ENCODE measurements around the gene NTM. TPM values are rescaled to one million over a fixed set of nuclear protein-coding genes. Genes with fewer than 3 reads are reported as not detected.

Gene NTM
- total RNA-seq, 3 donors from 2014 or later: not detected

DNA sequence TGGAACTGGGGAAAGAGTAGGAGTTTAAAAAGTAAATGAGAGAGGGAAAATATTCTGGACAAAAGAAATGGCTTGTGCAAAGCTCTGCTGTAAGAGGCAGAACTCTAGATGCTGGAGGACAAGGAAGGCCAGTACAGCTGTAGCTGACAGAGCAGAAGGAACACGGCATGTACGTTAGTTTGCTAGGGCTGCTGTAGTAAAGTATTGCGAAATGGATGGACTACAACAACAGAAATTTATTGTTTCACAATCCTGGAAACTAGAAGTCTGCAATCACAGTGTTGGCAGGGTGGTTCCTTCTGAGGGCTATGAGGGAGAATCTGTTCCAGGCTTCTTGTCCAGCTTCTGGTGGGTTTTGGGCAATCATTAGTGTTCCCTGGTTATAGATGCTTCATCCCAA is 454.4 kb downstream of the NTM start:
- ATAC-seq: no peak
- DNase-seq: no peak
- Mint-ChIP-seq H3K9me3 (peaks cover 3% of the 10 kb centered on the region), H3K36me3 (ENCODE audit: insufficient read depth) (no peaks in the 10 kb centered on the region), H3K4me3 (no peak overlapping the region), H3K27me3 (ENCODE audit: low read depth) (no peaks in the 10 kb centered on the region), H3K4me1 (ENCODE audit: low read depth) (no peaks in the 10 kb centered on the region)

DNA sequence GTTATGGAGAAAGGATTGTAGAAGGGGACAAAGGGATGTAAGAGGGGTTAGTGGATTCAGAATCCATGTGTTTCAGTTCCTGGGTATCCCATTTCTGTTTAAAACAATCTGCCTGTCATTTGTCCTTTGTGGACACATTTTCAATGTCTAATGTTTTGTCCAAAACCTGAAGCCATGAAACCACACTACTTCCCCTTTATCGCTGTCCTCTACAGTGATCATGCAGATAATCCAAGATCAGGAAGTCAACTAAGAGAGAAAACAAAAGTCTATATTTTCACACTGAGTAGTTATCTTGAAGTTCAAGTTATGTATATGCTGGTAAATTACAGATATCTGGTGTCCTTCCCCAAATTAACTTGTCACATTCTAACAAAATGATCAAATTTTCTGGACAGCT is 457.0 kb downstream of the NTM start:
- ATAC-seq (no peak), DNase-seq (no peak)
- Mint-ChIP-seq H3K36me3 (ENCODE audit: insufficient read depth) (no peaks in the 10 kb centered on the region), H3K4me1 (ENCODE audit: low read depth) (no peaks in the 10 kb centered on the region), H3K4me3 (no peak overlapping the region), H3K9me3 (peaks cover 3% of the 10 kb centered on the region), H3K27me3 (ENCODE audit: low read depth) (no peaks in the 10 kb centered on the region)

DNA sequence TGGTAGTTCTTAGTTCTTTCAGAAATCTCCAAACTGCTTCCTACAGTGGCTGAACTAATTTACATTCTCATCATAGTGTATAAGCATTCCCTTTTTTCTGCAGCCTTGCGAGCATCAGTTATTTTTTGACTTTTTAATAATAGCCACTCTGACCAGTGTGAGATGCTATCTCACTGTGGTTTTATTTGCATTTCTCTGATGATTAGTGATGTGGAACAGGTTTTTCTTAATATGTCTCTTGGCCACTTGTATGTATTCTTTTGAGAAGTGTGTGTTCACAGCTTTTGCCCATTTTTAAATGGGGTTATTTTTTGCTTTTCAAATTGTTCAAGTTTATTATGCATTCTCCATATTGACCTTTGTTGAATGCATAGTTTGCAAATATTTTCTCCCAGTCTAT is 459.3 kb downstream of the NTM start:
- Mint-ChIP-seq H3K4me1 (ENCODE audit: low read depth) (no peaks in the 10 kb centered on the region), H3K36me3 (ENCODE audit: insufficient read depth) (no peaks in the 10 kb centered on the region), H3K9me3 (no peaks in the 10 kb centered on the region), H3K27me3 (ENCODE audit: low read depth) (no peaks in the 10 kb centered on the region), H3K4me3 (no peak overlapping the region)
- ATAC-seq (no peak), DNase-seq (no peak)

DNA sequence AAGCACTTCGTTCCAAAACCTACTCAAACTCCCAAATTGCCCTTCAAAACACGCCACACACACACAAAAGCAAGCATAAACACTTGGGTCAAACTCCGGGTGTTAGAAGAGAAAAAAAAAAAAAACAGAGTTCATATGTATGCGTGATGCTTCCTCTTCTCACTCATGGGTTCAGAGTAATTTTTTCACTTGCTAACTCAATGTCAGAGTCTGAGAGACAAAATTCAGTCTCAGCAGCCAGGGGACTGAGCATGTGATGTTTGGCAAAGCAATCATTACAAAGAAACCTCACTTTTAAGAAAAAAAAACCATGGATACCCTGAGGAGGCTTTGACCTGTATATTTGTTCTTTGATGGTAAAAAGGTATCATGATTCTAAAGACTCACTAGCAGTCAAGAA is 461.7 kb downstream of the NTM start:
- Mint-ChIP-seq H3K4me3 (no peak overlapping the region), H3K9me3 (no peaks in the 10 kb centered on the region), H3K4me1 (ENCODE audit: low read depth) (no peaks in the 10 kb centered on the region), H3K27me3 (ENCODE audit: low read depth) (no peaks in the 10 kb centered on the region), H3K36me3 (ENCODE audit: insufficient read depth) (no peaks in the 10 kb centered on the region)
- DNase-seq: no peak
- ATAC-seq: no peak

DNA sequence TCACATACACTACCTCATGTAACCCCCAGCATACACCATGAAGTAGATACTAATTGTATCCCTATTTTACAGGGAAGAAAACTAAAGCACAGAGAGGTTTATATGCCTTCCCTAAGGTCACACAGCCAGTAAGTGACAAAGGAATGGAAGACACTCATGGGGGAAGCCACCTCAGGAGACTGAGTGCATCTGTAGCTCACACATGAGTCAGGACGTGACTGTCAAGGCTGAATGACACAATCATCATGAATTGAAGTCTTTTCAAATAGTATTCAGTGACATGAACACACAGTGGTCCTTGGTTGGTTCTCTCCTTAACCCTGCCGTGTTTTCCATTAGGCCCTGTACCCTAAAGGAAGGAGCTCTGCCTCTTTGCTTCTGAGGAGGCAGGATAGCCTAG is 463.0 kb downstream of the NTM start:
- no peaks in the 10 kb centered on the region for H3K27me3 Mint-ChIP-seq (ENCODE audit: low read depth)
- H3K9me3 Mint-ChIP-seq: no peaks in the 10 kb centered on the region
- no peak for ATAC-seq

DNA sequence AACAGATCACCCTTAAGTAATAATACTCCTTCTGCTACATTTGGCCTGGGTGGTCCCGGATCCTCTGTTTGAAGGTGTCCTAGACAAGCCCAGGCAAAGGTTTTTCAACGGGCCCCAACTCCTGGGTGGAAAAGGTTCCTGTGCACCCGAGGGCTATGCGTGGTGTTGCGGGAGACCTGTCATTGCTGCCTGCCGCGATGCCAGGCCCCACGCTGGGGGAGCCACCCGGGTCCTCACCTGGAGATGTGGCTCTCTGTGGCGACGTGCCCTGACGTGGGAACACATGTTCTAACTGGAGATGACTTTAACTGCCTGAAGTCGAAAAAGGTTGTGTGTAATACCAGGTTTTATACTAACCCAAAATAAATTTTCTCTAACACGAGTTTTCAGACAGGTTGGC is 467.1 kb downstream of the NTM start:
- Mint-ChIP-seq H3K4me1 (ENCODE audit: low read depth) (no peaks in the 10 kb centered on the region), H3K9me3 (no peaks in the 10 kb centered on the region), H3K36me3 (ENCODE audit: insufficient read depth) (no peaks in the 10 kb centered on the region), H3K4me3 (no peak overlapping the region), H3K27me3 (ENCODE audit: low read depth) (no peaks in the 10 kb centered on the region)
- ATAC-seq (no peak), DNase-seq (no peak)

More for the DNA sequence above, 463.0 kb downstream of the NTM start:
- Mint-ChIP-seq H3K4me1 (ENCODE audit: low read depth) (no peaks in the 10 kb centered on the region), H3K4me3 (no peak overlapping the region), H3K36me3 (ENCODE audit: insufficient read depth) (no peaks in the 10 kb centered on the region)
- DNase-seq: no peak

DNA sequence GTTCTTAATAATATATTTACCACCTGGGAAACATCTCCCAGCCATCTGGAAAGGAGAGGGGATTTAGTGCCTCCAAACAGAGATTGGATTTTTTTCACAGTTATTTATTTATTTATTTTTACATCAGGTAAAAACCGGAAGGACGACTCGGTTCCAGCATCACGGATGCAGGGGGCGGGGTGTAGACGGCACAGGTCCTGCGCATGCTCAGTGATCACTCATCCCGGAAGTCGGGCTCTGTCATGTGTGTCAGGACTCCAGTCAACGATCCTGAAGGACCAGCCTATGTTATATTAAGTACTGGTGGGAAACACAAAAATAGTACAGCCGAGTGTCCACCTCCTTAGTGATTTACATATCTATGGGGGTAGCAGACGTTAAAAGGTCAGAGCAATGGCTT is 467.6 kb downstream of the NTM start:
- DNase-seq: no peak
- Mint-ChIP-seq H3K4me3 (no peak overlapping the region), H3K36me3 (ENCODE audit: insufficient read depth) (no peaks in the 10 kb centered on the region), H3K27me3 (ENCODE audit: low read depth) (no peaks in the 10 kb centered on the region), H3K4me1 (ENCODE audit: low read depth) (no peaks in the 10 kb centered on the region), H3K9me3 (no peaks in the 10 kb centered on the region)
- no peak for ATAC-seq

DNA sequence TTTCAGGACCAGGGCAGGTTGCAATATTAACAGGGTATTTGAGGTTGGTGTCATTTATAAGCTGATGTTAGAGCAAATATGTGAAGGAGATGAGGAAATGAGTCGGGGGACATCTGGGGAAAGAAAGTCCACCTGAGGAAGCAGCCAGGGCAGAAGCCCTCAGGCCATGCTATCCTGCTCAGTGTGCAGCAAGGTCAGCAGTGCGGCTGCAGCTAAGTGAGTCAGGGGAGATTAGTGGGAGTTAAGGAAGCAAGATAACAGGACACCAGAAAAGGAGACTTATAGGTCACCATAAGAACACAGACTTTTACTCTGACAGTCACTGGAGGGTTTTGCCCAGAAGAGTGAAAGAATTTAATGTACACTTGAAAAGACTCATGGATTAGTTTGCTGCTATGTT is 468.9 kb downstream of the NTM start:
- no peaks in the 10 kb centered on the region for H3K4me1 Mint-ChIP-seq (ENCODE audit: low read depth)
- no peaks in the 10 kb centered on the region for H3K36me3 Mint-ChIP-seq (ENCODE audit: insufficient read depth)
- no peaks in the 10 kb centered on the region for H3K9me3 Mint-ChIP-seq
- DNase-seq (no peak), ATAC-seq (no peak)
- H3K27me3 Mint-ChIP-seq (ENCODE audit: low read depth): no peaks in the 10 kb centered on the region
- H3K4me3 Mint-ChIP-seq: no peak overlapping the region

DNA sequence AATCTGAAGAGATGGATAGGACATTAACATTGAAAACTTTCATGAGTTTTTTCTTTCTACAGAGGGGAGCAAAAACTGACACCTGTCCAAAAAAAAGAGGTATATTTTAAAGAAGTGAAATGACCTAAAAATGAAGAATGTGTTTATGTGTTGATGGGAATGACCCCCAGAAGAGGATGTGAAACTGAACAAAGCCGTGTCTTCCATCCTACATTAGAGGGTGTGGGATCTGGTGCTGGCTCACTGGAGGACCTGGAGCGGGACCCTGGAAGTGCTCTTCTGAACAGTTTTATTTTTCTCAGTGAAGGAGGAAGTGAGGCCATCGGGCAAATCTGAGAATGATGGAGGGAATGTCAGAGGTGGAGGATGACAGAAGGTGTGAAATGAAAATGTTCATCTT is 470.1 kb downstream of the NTM start:
- H3K4me3 Mint-ChIP-seq: no peak overlapping the region
- no peaks in the 10 kb centered on the region for H3K4me1 Mint-ChIP-seq (ENCODE audit: low read depth)
- H3K9me3 Mint-ChIP-seq: no peaks in the 10 kb centered on the region
- ATAC-seq (no peak), DNase-seq (no peak)
- no peaks in the 10 kb centered on the region for H3K27me3 Mint-ChIP-seq (ENCODE audit: low read depth)
- H3K36me3 Mint-ChIP-seq (ENCODE audit: insufficient read depth): no peaks in the 10 kb centered on the region

DNA sequence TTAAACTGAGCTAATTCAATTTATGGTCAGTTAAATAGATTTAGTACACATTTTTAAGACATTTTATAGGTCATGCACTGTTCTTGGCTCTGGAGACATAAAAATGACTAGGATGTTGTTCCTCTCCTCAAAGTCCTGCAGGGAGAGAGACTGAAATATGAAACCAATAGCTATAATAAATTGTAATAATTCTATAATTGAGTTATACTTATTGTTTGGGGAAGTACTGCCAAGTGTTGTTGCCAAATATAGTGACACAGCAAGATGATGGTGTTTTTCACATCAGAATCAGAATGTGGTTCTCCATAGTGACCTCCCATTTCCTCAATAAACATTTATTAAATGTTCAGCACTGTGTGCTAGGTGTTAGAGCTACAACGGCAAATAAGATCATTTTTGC is 470.6 kb downstream of the NTM start:
- H3K4me1 Mint-ChIP-seq (ENCODE audit: low read depth): no peaks in the 10 kb centered on the region
- no peaks in the 10 kb centered on the region for H3K27me3 Mint-ChIP-seq (ENCODE audit: low read depth)
- ATAC-seq (no peak), DNase-seq (no peak)
- no peaks in the 10 kb centered on the region for H3K36me3 Mint-ChIP-seq (ENCODE audit: insufficient read depth)
- H3K4me3 Mint-ChIP-seq: no peak overlapping the region
- no peaks in the 10 kb centered on the region for H3K9me3 Mint-ChIP-seq

DNA sequence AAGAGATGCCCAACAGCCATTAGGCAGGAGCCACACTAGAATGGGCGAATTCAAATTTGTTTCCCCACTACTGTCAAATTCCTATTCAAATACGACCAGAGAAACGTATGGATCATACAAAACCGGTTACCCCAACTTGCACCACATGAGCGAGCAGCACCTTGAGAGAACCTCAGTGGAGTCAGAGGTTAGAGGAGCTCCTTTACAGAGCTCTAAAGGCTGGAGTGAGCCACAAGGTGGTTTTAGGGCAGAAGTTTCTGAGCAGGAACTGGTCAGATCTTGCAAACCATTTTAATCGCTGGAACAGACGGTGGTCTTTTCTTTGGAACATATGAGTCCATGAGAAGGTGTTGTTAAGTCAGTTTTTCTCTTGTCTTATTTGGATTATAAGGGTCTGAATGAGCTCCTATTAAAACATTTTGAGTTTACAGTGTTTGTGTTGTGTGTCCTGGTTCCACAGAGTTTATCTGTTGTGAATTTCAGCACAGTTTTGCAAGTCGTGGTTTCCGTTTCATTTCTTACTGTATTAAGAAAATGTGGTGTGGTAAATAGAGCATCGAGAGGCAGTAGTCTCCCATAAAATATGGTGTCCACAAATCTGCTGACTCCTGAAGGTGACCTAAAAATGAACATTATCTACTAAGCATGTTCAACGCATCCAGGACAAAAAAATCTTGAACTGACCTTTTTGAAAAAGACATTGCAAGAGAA is 471.7 kb downstream of the NTM start:
- H3K4me1 Mint-ChIP-seq (ENCODE audit: low read depth): no peaks in the 10 kb centered on the region
- DNase-seq: no peak
- no peaks in the 10 kb centered on the region for H3K27me3 Mint-ChIP-seq (ENCODE audit: low read depth)
- H3K36me3 Mint-ChIP-seq (ENCODE audit: insufficient read depth): no peaks in the 10 kb centered on the region
- no peak for ATAC-seq
- H3K4me3 Mint-ChIP-seq: no peak overlapping the region
- H3K9me3 Mint-ChIP-seq: no peaks in the 10 kb centered on the region

DNA sequence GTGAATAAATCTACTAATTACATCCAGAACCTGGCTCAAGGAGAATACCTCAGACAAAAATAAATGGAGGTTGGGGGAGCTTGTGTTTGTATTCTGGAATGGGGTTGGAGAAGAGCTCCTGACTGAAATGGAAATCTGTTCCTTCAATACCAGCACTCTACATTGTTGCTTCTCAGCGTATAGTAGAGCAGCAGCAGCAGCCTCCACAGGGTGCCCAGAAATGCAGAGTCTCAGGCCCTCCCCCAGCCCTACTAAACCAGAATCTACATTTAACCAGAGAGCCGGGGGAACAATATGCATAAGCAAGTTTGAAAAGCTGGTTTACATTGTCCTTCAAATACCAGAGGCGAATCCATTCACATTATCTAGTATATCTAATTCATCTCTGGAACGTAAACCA is 474.8 kb downstream of the NTM start:
- no peaks in the 10 kb centered on the region for H3K4me1 Mint-ChIP-seq (ENCODE audit: low read depth)
- DNase-seq: no peak
- no peaks in the 10 kb centered on the region for H3K27me3 Mint-ChIP-seq (ENCODE audit: low read depth)
- ATAC-seq: no peak
- no peak overlapping the region for H3K4me3 Mint-ChIP-seq
- no peaks in the 10 kb centered on the region for H3K36me3 Mint-ChIP-seq (ENCODE audit: insufficient read depth)
- no peaks in the 10 kb centered on the region for H3K9me3 Mint-ChIP-seq

DNA sequence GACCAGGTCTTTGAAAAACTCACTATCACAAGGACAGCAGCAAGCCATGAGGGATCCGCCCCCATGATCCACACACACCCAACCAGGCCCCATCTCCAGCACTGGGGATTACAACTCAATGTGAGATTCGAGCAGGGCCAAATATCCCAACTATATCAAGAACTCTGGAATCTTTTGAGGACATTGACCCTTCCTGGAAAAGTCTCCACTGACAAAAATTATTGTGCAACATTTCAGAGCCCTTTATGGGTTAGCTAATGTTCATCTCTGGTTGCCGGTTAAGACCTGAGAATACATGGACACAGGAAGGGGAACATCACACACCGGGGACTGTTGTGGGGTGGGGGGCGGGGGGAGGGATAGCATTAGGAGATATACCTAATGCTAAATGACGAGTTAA is 479.1 kb downstream of the NTM start:
- Mint-ChIP-seq H3K27me3 (ENCODE audit: low read depth) (no peaks in the 10 kb centered on the region), H3K4me1 (ENCODE audit: low read depth) (no peaks in the 10 kb centered on the region), H3K4me3 (no peak overlapping the region), H3K36me3 (ENCODE audit: insufficient read depth) (no peaks in the 10 kb centered on the region), H3K9me3 (no peaks in the 10 kb centered on the region)
- ATAC-seq: no peak
- no peak for DNase-seq

DNA sequence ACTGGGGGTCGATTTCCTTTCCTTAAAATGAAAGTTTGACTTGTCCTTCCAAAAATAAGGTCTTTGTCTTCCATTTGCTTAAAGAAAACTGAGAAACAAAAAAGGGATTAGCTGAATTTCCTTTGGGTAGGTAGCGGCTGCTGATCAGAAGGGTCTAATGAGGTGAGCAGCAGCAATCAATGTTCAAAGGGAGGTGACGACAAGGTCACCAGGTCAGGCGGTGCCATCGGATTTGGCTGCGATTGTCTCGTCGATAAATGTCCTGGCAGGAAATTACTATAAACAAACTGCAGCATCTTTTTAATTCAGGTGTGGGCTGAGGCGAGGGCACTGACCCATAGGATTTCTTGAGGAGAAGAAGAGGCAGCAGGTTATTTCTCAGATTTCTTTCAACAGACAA is 480.1 kb downstream of the NTM start:
- H3K36me3 Mint-ChIP-seq (ENCODE audit: insufficient read depth): no peaks in the 10 kb centered on the region
- no peaks in the 10 kb centered on the region for H3K27me3 Mint-ChIP-seq (ENCODE audit: low read depth)
- ATAC-seq (no peak), DNase-seq (no peak)
- no peaks in the 10 kb centered on the region for H3K4me1 Mint-ChIP-seq (ENCODE audit: low read depth)
- H3K9me3 Mint-ChIP-seq: no peaks in the 10 kb centered on the region
- no peak overlapping the region for H3K4me3 Mint-ChIP-seq

DNA sequence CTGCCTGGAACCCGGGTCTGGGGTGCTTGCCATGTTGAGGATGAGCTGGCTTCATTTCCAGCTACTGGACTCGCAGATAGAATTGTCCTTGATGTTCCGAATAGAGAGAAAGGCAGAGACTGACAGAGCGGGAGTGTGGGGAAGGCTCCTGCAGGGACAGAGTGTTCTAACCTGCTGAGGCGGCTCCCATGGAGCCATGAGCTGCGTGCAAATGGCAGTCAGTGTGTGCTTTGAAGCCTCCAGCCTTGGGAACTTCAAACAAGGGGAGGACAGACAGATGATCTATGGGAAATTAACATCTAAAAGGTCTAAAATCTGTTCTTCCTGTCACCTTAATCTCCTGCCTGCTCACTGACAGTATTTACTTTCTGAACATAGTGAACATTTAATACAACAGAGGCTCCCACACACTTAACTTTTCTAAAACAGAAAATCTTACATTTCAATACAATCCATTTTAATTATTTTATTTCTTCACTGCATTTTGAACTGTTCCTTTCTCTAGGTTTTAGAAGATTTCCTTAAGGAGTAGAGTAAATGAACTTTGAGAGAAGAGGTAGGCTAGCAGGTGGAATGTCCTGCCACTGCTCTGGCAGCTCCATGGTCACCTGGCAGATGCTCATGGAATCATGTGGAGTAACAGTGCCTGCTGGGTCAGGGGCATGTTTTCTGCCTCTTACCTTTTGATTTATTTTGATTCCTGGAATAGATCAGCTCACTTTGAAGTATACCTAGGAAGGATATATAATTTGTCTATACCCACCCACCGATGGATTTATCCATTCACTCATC is 481.7 kb downstream of the NTM start:
- Mint-ChIP-seq H3K27me3 (ENCODE audit: low read depth) (no peaks in the 10 kb centered on the region), H3K36me3 (ENCODE audit: insufficient read depth) (no peaks in the 10 kb centered on the region)
- DNase-seq: no peak

More for the DNA sequence above, 481.7 kb downstream of the NTM start:
- Mint-ChIP-seq H3K4me3 (no peak overlapping the region), H3K4me1 (ENCODE audit: low read depth) (no peaks in the 10 kb centered on the region), H3K9me3 (no peaks in the 10 kb centered on the region)
- no peak for ATAC-seq

Measured in activated T-cell treated with anti-CD3 and anti-CD28 coated beads, Interleukin-2, amount 50 U/mL, for 4 hours (primary cell).